HFFc6 (cell line): ENCODE measurements around the gene GCKR. TPM values are rescaled to one million over a fixed set of nuclear protein-coding genes. Genes with fewer than 3 reads are reported as not detected.

ENCODE experiments used
- DNase-seq: peaks from one replicate; pipeline ENCODE4 v3.0.0-alpha.2; 2018
- H3K27ac Mint-ChIP-seq: 2 replicates; pipeline ENCODE4 v1.8.0; 2020; ENCODE audit warnings: mild to moderate bottlenecking, mixed read lengths
- H3K27me3 Mint-ChIP-seq: 2 replicates; pipeline ENCODE4 v1.8.0; 2021; ENCODE audit warnings: mild to moderate bottlenecking, moderate library complexity, mixed read lengths; ENCODE audit not compliant: insufficient read depth
- H3K36me3 Mint-ChIP-seq: 2 replicates; pipeline ENCODE4 v1.8.0; 2021; ENCODE audit warnings: low read depth, mixed read lengths
- H3K4me1 Mint-ChIP-seq: 2 replicates; pipeline ENCODE4 v1.8.0; 2020; ENCODE audit warnings: low read depth, mixed read lengths
- H3K4me3 Mint-ChIP-seq: 2 replicates; pipeline ENCODE4 v1.8.0; 2020; ENCODE audit warnings: mild to moderate bottlenecking, moderate library complexity, mixed read lengths
- H3K9me3 Mint-ChIP-seq: 2 replicates; pipeline ENCODE4 v1.8.0; 2020; ENCODE audit warnings: mild to moderate bottlenecking, mixed read lengths
- CTCF ChIP-seq: fragments of 200-600 bp; sonication (generic); IDR thresholded peaks from 2 replicates; pipeline ENCODE4 v1.5.0; 2021; ENCODE audit warnings: antibody characterized with exemption, mild to moderate bottlenecking
- total RNA-seq, 6 experiments: library from RNA; stranded (reverse); fragmentation: NEBNext Ultra II Directional; extraction: Animal tissue kit (Norgen Biotek cat#: 25700); gene quantifications; 2 replicates in 1 of 6; 3 replicates in 5 of 6; pipeline ENCODE4 v1.2.3, GENCODE V29; 2021

Gene GCKR
- total RNA-seq, 6 experiments from 2014 or later, result not detected

- H3K27me3 Mint-ChIP-seq, result peaks cover 21% of the 10 kb centered on the region
- H3K27ac Mint-ChIP-seq, result no peak overlapping the region
- TF ChIP-seq CTCF, result no peak
- DNase-seq, result no peak
- no peaks in the 10 kb centered on the region for H3K9me3 Mint-ChIP-seq
- peaks cover 38% of the 10 kb centered on the region for H3K4me1 Mint-ChIP-seq
- no peaks in the 10 kb centered on the region for H3K36me3 Mint-ChIP-seq
- H3K4me3 Mint-ChIP-seq, result no peak overlapping the region
Observed at GRCh38 chr2:27492557-27492956, 4.1 kb upstream of the GCKR start.

GRCh38 chr2:27493948-27494283 is 2.7 kb upstream of the GCKR start:
- Mint-ChIP-seq H3K27me3 (peaks cover 25% of the 10 kb centered on the region), H3K27ac (no peak overlapping the region), H3K4me3 (peak overlapping the region; percentile 76), H3K4me1 (peaks cover 34% of the 10 kb centered on the region), H3K9me3 (no peaks in the 10 kb centered on the region), H3K36me3 (no peaks in the 10 kb centered on the region)
- TF ChIP-seq CTCF, result no peak
- DNase-seq, result no peak

- H3K27ac Mint-ChIP-seq, result no peak overlapping the region
- no peaks in the 10 kb centered on the region for H3K9me3 Mint-ChIP-seq
- 0 out of 2 replicates have a peak, but pooled peaks have one; percentile 23 for TF ChIP-seq CTCF
- peak overlapping the region; percentile 76 for H3K4me3 Mint-ChIP-seq
- H3K4me1 Mint-ChIP-seq, result peaks cover 29% of the 10 kb centered on the region
- H3K36me3 Mint-ChIP-seq, result no peaks in the 10 kb centered on the region
- peaks cover 28% of the 10 kb centered on the region for H3K27me3 Mint-ChIP-seq
- no peak for DNase-seq
Observed at GRCh38 chr2:27494284-27494943, 2.2 kb upstream of the GCKR start.

GRCh38 chr2:27494944-27495554 is 1.6 kb upstream of the GCKR start, which contains the start of gene FNDC4:
Gene FNDC4 (minus strand): TSS chr2:27495200. CDS start chr2:27494679, 521 bp downstream.
- TF ChIP-seq CTCF, result no peak
- Mint-ChIP-seq H3K27ac (no peak within 1 kb of the TSS), H3K9me3 (no peaks in the 10 kb centered on the region), H3K27me3 (peaks cover 28% of the 10 kb centered on the region), H3K4me1 (peaks cover 23% of the 10 kb centered on the region), H3K4me3 (peak within 1 kb of the TSS; percentile 80), H3K36me3 (no peaks in the 10 kb centered on the region)
- no peak for DNase-seq

- H3K4me1 Mint-ChIP-seq, result peaks cover 19% of the 10 kb centered on the region
- no peaks in the 10 kb centered on the region for H3K9me3 Mint-ChIP-seq
- no peak for DNase-seq
- H3K4me3 Mint-ChIP-seq, result peak overlapping the region; percentile 80
- TF ChIP-seq CTCF, result no peak
- no peaks in the 10 kb centered on the region for H3K36me3 Mint-ChIP-seq
- no peak overlapping the region for H3K27ac Mint-ChIP-seq
- peaks cover 28% of the 10 kb centered on the region for H3K27me3 Mint-ChIP-seq
Observed at GRCh38 chr2:27495840-27496356, 741 bp upstream of the GCKR start.
